PC-9 (cell line): Measurements from ENCODE around the gene NAGLU. TPM values are rescaled to one million over a fixed set of nuclear protein-coding genes. Genes with fewer than 3 reads are reported as not detected.

Experiments
- BruUV-seq: library from RNA; stranded (reverse); fragments of 400-500 nt; replicated peaks from 2 replicates; lab custom pipeline; 2021; lab: Mats Ljungman, UMichigan
- CTCF ChIA-PET: fragments of 300-600 bp; sonication (Branson Sonifier 250); formaldehyde crosslinking; loops from one replicate; lab custom pipeline; 2022; ENCODE audit warnings: antibody characterized with exemption; lab: Charles Lee
- POLR2A ChIA-PET: fragments of 300-600 bp; sonication (Branson Sonifier 250); formaldehyde crosslinking; loops from one replicate; lab custom pipeline; 2022; ENCODE audit warnings: antibody characterized with exemption; ENCODE audit not compliant: unreplicated experiment; lab: Charles Lee
- DNase-seq, 2 experiments: peaks; one replicate each; pipeline versions ENCODE4 v3.0.0 to v3.0.0-alpha.2; 2015 to 2022; ENCODE audit warnings: mixed read lengths in 1 of 2
- H2AFZ ChIP-seq: fragments of 200-600 bp; sonication (generic); 2 replicates; pipeline ENCODE4 v1.8.1; 2017; ENCODE audit warnings: antibody characterized with exemption
- H3F3A ChIP-seq: fragments of 200-600 bp; sonication (generic); 2 replicates; pipeline ENCODE4 v1.8.1; 2017; ENCODE audit warnings: antibody characterized with exemption, mild to moderate bottlenecking, low read depth; ENCODE audit not compliant: insufficient read depth
- H3K27ac ChIP-seq: fragments of 200-600 bp; sonication (generic); 2 replicates; pipeline ENCODE4 v1.6.1; 2016; ENCODE audit warnings: mixed run types
- H3K27me3 ChIP-seq: fragments of 200-600 bp; sonication (generic); 2 replicates; pipeline ENCODE4 v1.6.1; 2016; ENCODE audit warnings: low read depth, mixed run types; ENCODE audit not compliant: insufficient read depth
- H3K36me3 ChIP-seq: fragments of 200-600 bp; sonication (generic); 2 replicates; pipeline ENCODE4 v1.6.1; 2016; ENCODE audit warnings: low read depth, mixed run types
- H3K4me1 ChIP-seq: fragments of 200-600 bp; sonication (generic); replicated peaks from 2 replicates; pipeline ENCODE4 v1.6.1; 2016; ENCODE audit warnings: mixed run types; ENCODE audit not compliant: insufficient read depth
- H3K4me2 ChIP-seq: fragments of 200-600 bp; sonication (generic); 2 replicates; pipeline ENCODE4 v1.6.1; 2017; ENCODE audit warnings: mixed run types
- H3K4me3 ChIP-seq: fragments of 200-600 bp; sonication (generic); 2 replicates; pipeline ENCODE4 v1.6.1; 2016; ENCODE audit warnings: mixed run types
- H3K79me2 ChIP-seq: fragments of 200-600 bp; sonication (generic); 2 replicates; pipeline ENCODE4 v1.6.1; 2017; ENCODE audit warnings: low read depth, mixed run types
- H3K9me2 ChIP-seq: fragments of 200-600 bp; sonication (generic); 2 replicates; pipeline ENCODE4 v1.8.1; 2017; ENCODE audit warnings: mild to moderate bottlenecking; ENCODE audit not compliant: insufficient read depth
- H3K9me3 ChIP-seq: fragments of 200-600 bp; sonication (generic); 2 replicates; pipeline ENCODE4 v1.8.1; 2016; ENCODE audit warnings: low read depth; ENCODE audit not compliant: insufficient read depth
- H4K20me1 ChIP-seq: fragments of 200-600 bp; sonication (generic); 2 replicates; pipeline ENCODE4 v1.8.1; 2017; ENCODE audit not compliant: insufficient read depth
- EZH2 ChIP-seq: fragments of 200-600 bp; sonication (generic); IDR thresholded peaks from 2 replicates; pipeline ENCODE4 v1.8.0; 2017; ENCODE audit warnings: antibody characterized with exemption, low read depth
- intact Hi-C: fragments of 100-400 bp; cut with micrococcal nuclease; formaldehyde crosslinking; loops from one replicate; pipeline ENCODE4 v1.10.0; 2022; ENCODE audit not compliant: unreplicated experiment
- total RNA-seq: library from RNA; stranded (reverse); gene quantifications from 2 replicates; pipeline ENCODE4 v1.2.3, GENCODE V29; 2021
- TF ChIP-seq, protein P1 (sequence below): fragments of 200-600 bp; sonication (generic); conservative IDR thresholded peaks from 2 replicates; pipeline ENCODE4 v1.6.1; 2017; ENCODE audit warnings: mixed run types, antibody characterized with exemption, mild to moderate bottlenecking, moderate library complexity

Gene NAGLU
- total RNA-seq, 1 experiment from 2014 or later: 18.2 TPM

DNA sequence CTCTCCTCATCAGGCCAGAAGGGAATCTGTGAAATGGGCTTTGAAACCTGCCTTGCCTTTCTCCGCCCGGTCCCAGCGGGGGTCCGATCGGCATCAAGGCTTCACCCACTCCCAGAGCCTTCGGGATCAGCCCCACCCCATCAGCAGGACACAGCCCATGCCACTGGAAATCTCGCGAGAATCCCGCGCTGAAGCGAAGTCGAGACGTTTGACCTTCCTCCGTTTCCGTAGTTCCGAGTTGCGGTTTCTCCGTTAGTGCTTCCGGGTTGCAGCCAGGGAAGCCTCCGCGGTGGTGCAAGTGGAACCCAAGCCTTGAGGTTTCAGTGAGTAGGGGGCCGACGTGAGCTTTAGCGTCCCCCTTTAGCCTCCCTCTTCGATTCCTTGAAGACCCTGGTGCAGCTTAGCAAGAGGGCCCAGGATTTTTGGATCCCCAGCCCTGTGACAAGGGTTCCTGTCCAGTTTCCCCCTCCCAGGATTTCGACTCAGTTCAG, 25.9 kb downstream of the NAGLU start, which contains the start of gene COASY:
COASY (plus strand) TSS at position 252 of the 491 bp plus-strand sequence. CDS start 475 bp downstream, outside the sequence.
- Histone ChIP-seq H2AFZ (peak within 1 kb of the TSS; percentile 90), H3K4me2 (peak within 1 kb of the TSS; percentile 99), H3K36me3 (peaks cover 15% of the 10 kb centered on the region), H3K9me2 (no peaks in the 10 kb centered on the region), H3K4me3 (peak within 1 kb of the TSS; percentile 81), H4K20me1 (no peaks in the 10 kb centered on the region), H3K9me3 (no peaks in the 10 kb centered on the region), H3K27me3 (no peaks in the 10 kb centered on the region), H3K79me2 (peaks cover 39% of the 10 kb centered on the region), H3K4me1 (peaks cover 28% of the 10 kb centered on the region), H3F3A (peaks cover 64% of the 10 kb centered on the region), H3K27ac (peak within 1 kb of the TSS; percentile 81)
- ChIA-PET CTCF (no interaction called here), POLR2A (no interaction called here)
- no TSS peak for BruUV-seq
- TF ChIP-seq EZH2: no peak
- TF ChIP-seq, protein P1, sequence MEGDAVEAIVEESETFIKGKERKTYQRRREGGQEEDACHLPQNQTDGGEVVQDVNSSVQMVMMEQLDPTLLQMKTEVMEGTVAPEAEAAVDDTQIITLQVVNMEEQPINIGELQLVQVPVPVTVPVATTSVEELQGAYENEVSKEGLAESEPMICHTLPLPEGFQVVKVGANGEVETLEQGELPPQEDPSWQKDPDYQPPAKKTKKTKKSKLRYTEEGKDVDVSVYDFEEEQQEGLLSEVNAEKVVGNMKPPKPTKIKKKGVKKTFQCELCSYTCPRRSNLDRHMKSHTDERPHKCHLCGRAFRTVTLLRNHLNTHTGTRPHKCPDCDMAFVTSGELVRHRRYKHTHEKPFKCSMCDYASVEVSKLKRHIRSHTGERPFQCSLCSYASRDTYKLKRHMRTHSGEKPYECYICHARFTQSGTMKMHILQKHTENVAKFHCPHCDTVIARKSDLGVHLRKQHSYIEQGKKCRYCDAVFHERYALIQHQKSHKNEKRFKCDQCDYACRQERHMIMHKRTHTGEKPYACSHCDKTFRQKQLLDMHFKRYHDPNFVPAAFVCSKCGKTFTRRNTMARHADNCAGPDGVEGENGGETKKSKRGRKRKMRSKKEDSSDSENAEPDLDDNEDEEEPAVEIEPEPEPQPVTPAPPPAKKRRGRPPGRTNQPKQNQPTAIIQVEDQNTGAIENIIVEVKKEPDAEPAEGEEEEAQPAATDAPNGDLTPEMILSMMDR: no peak
- intact Hi-C loops: loop anchor here (2.0 kb wide), 1 partner anchor 25 kb away; the partner anchor contains the start of gene NAGLU
- peak; percentile 88 to 90 for DNase-seq

DNA sequence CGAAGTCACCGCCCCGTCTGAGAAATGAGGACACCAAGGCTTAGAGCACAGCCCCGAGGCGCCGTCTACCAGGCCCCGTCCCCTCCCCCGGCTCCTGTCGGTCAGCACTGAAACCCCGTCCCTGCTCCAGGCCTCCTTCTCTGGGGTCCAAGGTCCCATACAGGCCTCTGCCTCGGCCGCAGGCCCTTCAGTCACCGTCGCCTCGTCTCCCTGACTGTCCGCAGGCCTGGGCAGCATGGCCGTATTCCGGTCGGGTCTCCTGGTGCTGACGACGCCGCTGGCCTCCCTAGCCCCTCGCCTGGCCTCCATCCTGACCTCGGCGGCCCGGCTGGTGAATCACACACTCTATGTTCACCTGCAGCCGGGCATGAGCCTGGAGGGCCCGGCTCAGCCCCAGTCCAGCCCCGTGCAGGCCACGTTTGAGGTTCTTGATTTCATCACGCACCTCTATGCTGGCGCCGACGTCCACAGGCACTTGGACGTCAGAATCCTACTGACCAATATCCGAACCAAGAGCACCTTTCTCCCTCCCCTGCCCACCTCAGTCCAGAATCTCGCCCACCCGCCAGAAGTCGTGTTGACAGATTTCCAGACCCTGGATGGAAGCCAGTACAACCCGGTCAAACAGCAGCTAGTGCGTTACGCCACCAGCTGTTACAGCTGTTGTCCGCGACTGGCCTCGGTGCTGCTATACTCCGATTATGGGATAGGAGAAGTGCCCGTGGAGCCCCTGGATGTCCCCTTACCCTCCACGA, 26.5 kb downstream of the NAGLU start:
- Histone ChIP-seq H3K27ac (peak overlapping the region; percentile 81), H3K27me3 (no peaks in the 10 kb centered on the region), H3K9me3 (no peaks in the 10 kb centered on the region), H3F3A (peaks cover 64% of the 10 kb centered on the region), H2AFZ (peak overlapping the region; percentile 90), H3K9me2 (no peaks in the 10 kb centered on the region), H3K79me2 (peaks cover 44% of the 10 kb centered on the region), H3K4me3 (peak overlapping the region; percentile 81), H3K36me3 (peaks cover 15% of the 10 kb centered on the region), H3K4me2 (peak overlapping the region; percentile 99), H3K4me1 (peaks cover 28% of the 10 kb centered on the region), H4K20me1 (no peaks in the 10 kb centered on the region)
- intact Hi-C loops: loop anchor here (2.0 kb wide), 1 partner anchor 26 kb away; the partner anchor contains the start of gene NAGLU
- ChIA-PET CTCF (no interaction called here), POLR2A (no interaction called here)
- BruUV-seq: TSS peak; percentile 56
- no peak for TF ChIP-seq EZH2
- TF ChIP-seq, protein P1: no peak
- DNase-seq: no peak

DNA sequence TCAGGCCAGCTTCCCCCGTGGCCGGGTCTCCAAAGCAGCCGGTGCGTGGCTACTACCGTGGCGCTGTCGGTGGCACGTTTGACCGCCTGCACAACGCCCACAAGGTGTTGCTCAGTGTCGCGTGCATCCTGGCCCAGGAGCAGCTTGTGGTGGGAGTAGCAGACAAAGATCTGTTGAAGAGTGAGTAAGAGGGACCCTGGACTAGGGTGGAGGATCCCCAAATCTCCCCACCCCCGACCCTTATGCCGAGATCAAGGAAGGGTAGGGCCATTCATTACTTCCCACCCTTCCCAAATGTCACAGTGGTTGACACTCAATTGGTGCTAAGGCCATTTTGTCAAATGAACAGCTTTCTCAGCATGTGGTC, 27.1 kb downstream of the NAGLU start:
- H3K4me3 ChIP-seq: peak overlapping the region; percentile 81
- no peak overlapping the region for H2AFZ ChIP-seq
- ChIA-PET CTCF (interaction anchor here (0.7 kb wide), 1 partner anchor 8 kb away, joined by 3 read pairs; no protein-coding TSS in a partner anchor), POLR2A (no interaction called here)
- H3K79me2 ChIP-seq: peaks cover 50% of the 10 kb centered on the region
- H3K9me3 ChIP-seq: no peaks in the 10 kb centered on the region
- peak overlapping the region; percentile 99 for H3K4me2 ChIP-seq
- no peaks in the 10 kb centered on the region for H3K27me3 ChIP-seq
- H3F3A ChIP-seq: peaks cover 64% of the 10 kb centered on the region
- peaks cover 32% of the 10 kb centered on the region for H3K4me1 ChIP-seq
- peaks cover 15% of the 10 kb centered on the region for H3K36me3 ChIP-seq
- no peaks in the 10 kb centered on the region for H4K20me1 ChIP-seq
- no peak for DNase-seq
- TF ChIP-seq EZH2: no peak
- TF ChIP-seq, protein P1: no peak
- H3K27ac ChIP-seq: peak overlapping the region; percentile 81
- H3K9me2 ChIP-seq: no peaks in the 10 kb centered on the region
- intact Hi-C loops: loop anchor here (2.0 kb wide), 1 partner anchor 26 kb away; the partner anchor contains the start of gene NAGLU
- no TSS peak for BruUV-seq
